Measurements from ENCODE around the gene CLCN7.

DNA sequence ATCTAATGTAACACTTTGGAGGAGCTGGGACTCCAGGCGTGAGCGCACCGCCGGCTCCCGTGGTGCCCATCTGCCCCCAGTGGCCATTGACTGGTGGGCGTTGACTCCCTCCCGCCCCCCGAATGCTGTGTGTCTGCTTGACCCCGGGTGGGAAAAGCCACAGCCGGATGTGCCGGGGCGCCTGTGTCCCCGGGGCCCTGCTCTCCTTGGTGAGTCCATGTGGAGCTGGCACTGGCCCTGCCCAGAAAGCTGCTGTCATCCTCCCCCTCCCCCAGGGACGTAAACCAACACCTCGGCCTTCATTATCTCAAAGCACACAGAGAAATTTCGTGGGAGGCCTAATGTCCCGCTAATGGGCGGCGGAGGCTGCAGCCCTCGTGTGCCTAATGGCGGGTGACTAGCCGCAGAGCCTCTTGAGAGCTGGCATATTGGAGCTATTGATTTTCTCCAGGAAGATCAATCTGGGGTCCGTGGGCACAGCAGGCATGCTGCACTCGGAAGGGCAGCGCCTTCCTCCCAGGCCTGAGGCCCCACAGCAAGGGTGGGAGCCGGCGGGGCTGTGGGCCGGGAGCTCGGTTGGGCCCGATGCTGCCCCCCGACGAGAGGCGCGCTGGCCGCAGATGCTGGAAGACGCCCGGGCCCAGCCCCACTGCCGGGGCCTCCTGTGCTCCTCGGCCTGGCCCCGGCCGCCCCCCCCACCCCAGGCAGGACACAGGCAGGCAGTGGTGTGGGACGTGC lies 47.9 kb downstream of the CLCN7 start:
- TF ChIP-seq, protein P1, sequence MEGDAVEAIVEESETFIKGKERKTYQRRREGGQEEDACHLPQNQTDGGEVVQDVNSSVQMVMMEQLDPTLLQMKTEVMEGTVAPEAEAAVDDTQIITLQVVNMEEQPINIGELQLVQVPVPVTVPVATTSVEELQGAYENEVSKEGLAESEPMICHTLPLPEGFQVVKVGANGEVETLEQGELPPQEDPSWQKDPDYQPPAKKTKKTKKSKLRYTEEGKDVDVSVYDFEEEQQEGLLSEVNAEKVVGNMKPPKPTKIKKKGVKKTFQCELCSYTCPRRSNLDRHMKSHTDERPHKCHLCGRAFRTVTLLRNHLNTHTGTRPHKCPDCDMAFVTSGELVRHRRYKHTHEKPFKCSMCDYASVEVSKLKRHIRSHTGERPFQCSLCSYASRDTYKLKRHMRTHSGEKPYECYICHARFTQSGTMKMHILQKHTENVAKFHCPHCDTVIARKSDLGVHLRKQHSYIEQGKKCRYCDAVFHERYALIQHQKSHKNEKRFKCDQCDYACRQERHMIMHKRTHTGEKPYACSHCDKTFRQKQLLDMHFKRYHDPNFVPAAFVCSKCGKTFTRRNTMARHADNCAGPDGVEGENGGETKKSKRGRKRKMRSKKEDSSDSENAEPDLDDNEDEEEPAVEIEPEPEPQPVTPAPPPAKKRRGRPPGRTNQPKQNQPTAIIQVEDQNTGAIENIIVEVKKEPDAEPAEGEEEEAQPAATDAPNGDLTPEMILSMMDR (IDR thresholded peaks at IDR 0.05 in 4 of 5, conservative IDR thresholded peaks at IDR 0.05 in 1 of 5) = no peak
- no peak for TF ChIP-seq POLR2A (IDR thresholded peaks at IDR 0.05)
